K562 (cell line): ENCODE measurements around the gene CC2D1A. TPM values are rescaled to one million over a fixed set of nuclear protein-coding genes. Genes with fewer than 3 reads are reported as not detected.

Experiments
- ATAC-seq: fragments of 200-7000 bp; cut with Tn5 transposase; 3 replicates; pipeline ENCODE4 v1.9.1; 2020; ENCODE audit warnings: moderate library complexity
- BruUV-seq: library from RNA; stranded (reverse); fragments of 400-500 nt; replicated peaks from 2 replicates; lab custom pipeline; 2021; lab: Mats Ljungman, UMichigan
- CTCF ChIA-PET: fragments of 300-600 bp; formaldehyde crosslinking; extraction: SDS; loops from one replicate; lab custom pipeline; 2021; ENCODE audit warnings: low intra/inter-chr PET ratio; lab: Yijun Ruan, JAX
- POLR2A ChIA-PET: fragments of 300-600, 350-650 bp; sonication (Branson Sonifier 250); formaldehyde crosslinking; extraction: SDS; loops from one replicate; lab custom pipeline; 2021; ENCODE audit warnings: antibody characterized with exemption, inconsistent platforms; lab: Yijun Ruan, JAX
- DNase-seq, 4 experiments: peaks; one replicate each; pipeline versions ENCODE4 v3.0.0 to v3.0.0-alpha.2; 2011 to 2018; ENCODE audit warnings: low spot score in 3 of 4, mixed read lengths in 3 of 4; ENCODE audit errors: extremely low read depth in 1 of 4
- FAIRE-seq: peaks from 2 replicates; lab custom pipeline; 2011; peaks lifted over from hg19 to GRCh38; lab: Jason Lieb, UNC
- H2AFZ ChIP-seq: 2 replicates; pipeline ENCODE4 v1.6.0; 2011; ENCODE audit warnings: low read depth, low read length, control low read depth, inconsistent platforms
- H3K27ac ChIP-seq: fragments of 200-600 bp; 3 replicates; pipeline ENCODE4 v1.8.0; 2011; ENCODE audit warnings: low read depth, mild to moderate bottlenecking, control low read depth, inconsistent platforms, low read length, moderate library complexity, mixed read lengths; ENCODE audit errors: extremely low read depth
- H3K27me3 ChIP-seq, 2 experiments: fragments of 300-600 bp in 1 of 2; 2 replicates in 1 of 2; 3 replicates in 1 of 2; pipeline versions ENCODE4 v1.6.0 to v1.8.0; 2011; ENCODE audit warnings: inconsistent platforms in 2 of 2, low read length in 2 of 2, mild to moderate bottlenecking in 1 of 2, mixed read lengths in 1 of 2, moderate library complexity in 1 of 2; ENCODE audit not compliant: control insufficient read depth in 2 of 2, insufficient read depth in 2 of 2
- H3K36me3 ChIP-seq: fragments of 300-600 bp; 3 replicates; pipeline ENCODE4 v1.8.0; 2011; ENCODE audit warnings: mild to moderate bottlenecking, low read length, inconsistent platforms; ENCODE audit not compliant: control insufficient read depth, insufficient read depth
- H3K4me1 ChIP-seq, 2 experiments: fragments of 200-600 bp in 1 of 2; replicated peaks in 1 of 2; 2 replicates in 1 of 2; 3 replicates in 1 of 2; pipeline versions ENCODE4 v1.5.1 to v1.8.0; 2011; ENCODE audit warnings: inconsistent platforms in 2 of 2, low read length in 2 of 2, mild to moderate bottlenecking in 1 of 2, mixed read lengths in 1 of 2, moderate library complexity in 1 of 2; ENCODE audit not compliant: control insufficient read depth in 2 of 2, insufficient read depth in 2 of 2
- H3K4me2 ChIP-seq: 2 replicates; pipeline ENCODE4 v1.6.1; 2011; ENCODE audit warnings: low read length, control low read depth, inconsistent platforms, mixed read lengths; ENCODE audit not compliant: insufficient read depth
- H3K4me3 ChIP-seq: fragments of 200-600 bp; sonication (generic), shearing (Covaris generic); 2 replicates; pipeline ENCODE4 v1.5.1; 2016; ENCODE audit warnings: control low read depth, inconsistent platforms
- H3K79me2 ChIP-seq: fragments of 200-600 bp; 3 replicates; pipeline ENCODE4 v1.8.0; 2011; ENCODE audit warnings: low read length, inconsistent platforms; ENCODE audit not compliant: control insufficient read depth, insufficient read depth
- H3K9ac ChIP-seq, 2 experiments: 2 replicates each; pipeline versions ENCODE4 v1.6.0 to v1.6.1; 2011; ENCODE audit warnings: low read depth in 2 of 2, low read length in 2 of 2, control low read depth in 1 of 2, inconsistent platforms in 1 of 2, mild to moderate bottlenecking in 1 of 2, mixed read lengths in 1 of 2; ENCODE audit not compliant: insufficient read depth in 1 of 2
- H3K9me1 ChIP-seq: one replicate; pipeline ENCODE4 v1.6.0; 2011; ENCODE audit warnings: inconsistent platforms, mild to moderate bottlenecking, low read length, moderate library complexity; ENCODE audit not compliant: control insufficient read depth, insufficient read depth
- H3K9me3 ChIP-seq: replicated peaks from 2 replicates; pipeline ENCODE4 v1.5.1; 2011; ENCODE audit warnings: low read depth, low read length, inconsistent platforms; ENCODE audit not compliant: control insufficient read depth, insufficient read depth
- H4K20me1 ChIP-seq: replicated peaks from 2 replicates; pipeline ENCODE4 v1.6.1; 2011; ENCODE audit warnings: low read length, inconsistent platforms, mixed read lengths; ENCODE audit not compliant: control insufficient read depth, insufficient read depth
- ARID1B ChIP-seq: fragments of 450-650 bp; IDR thresholded peaks from 2 replicates; pipeline ENCODE4 v1.6.1; 2016; ENCODE audit warnings: antibody characterized with exemption, mild to moderate bottlenecking, inconsistent platforms
- CGGBP1 ChIP-seq: fragments of 250-450 bp; sonication (Bioruptor Pico); IDR thresholded peaks from 2 replicates; pipeline ENCODE4 v1.9.0; 2021; ENCODE audit warnings: mild to moderate bottlenecking
- DNMT1 ChIP-seq: fragments of 450-650 bp; IDR thresholded peaks from 2 replicates; pipeline ENCODE4 v1.6.1; 2016; ENCODE audit warnings: antibody characterized with exemption, mild to moderate bottlenecking
- IRF2 ChIP-seq: sonication (generic); formaldehyde crosslinking; IDR thresholded peaks from 2 replicates; pipeline ENCODE4 v1.8.1; 2022; ENCODE audit warnings: mild to moderate bottlenecking, missing genetic modification reagents
- TAL1 ChIP-seq: fragments of 450-650 bp; IDR thresholded peaks from 2 replicates; pipeline ENCODE4 v1.6.1; 2016; ENCODE audit warnings: mild to moderate bottlenecking
- TBP ChIP-seq: optimal IDR thresholded peaks from 2 replicates; pipeline ENCODE3; 2011; ENCODE audit warnings: low read depth, low read length, improper control_type of control experiment
- ZNF311 ChIP-seq: fragments of 250-450 bp; sonication (Bioruptor Pico); IDR thresholded peaks from 2 replicates; pipeline ENCODE4 v1.4.0; 2020; ENCODE audit warnings: mild to moderate bottlenecking, moderate library complexity
- WGBS: fragments of 100-300 bp; shearing (Covaris generic); methylation state at CpG from one replicate; pipeline ENCODE4 v1.1.6; 2016; ENCODE audit warnings: low coverage, mixed read lengths; ENCODE audit not compliant: insufficient coverage; ENCODE audit errors: missing lambda C conversion rate; 5-methylcytosine and 5-hydroxymethylcytosine counted together
- in situ Hi-C: fragments of 300-500 bp; cut with MboI; formaldehyde crosslinking; loops from 4 replicates; pipeline ENCODE4 v1.15.0; 2018; ENCODE audit warnings: inconsistent platforms, mixed read lengths
- intact Hi-C: fragments of 100-400 bp; cut with micrococcal nuclease; formaldehyde crosslinking; loops from 2 replicates; pipeline ENCODE4 v1.14.2; 2022
- polyA plus RNA-seq, 8 experiments: library from polyadenylated mRNA; depleted of rRNA in 4 of 8; stranded (reverse) in 5 of 8; unstranded in 3 of 8; fragments of >200 nt; fragmentation: Nextera tagmentation in 2 of 8; fragmentation: Illumina TruSeq in 1 of 8; extraction: Ambion mirVana in 2 of 8; extraction: Trizol in 1 of 8; gene quantifications; 2 replicates each; pipeline versions ENCODE4 v1.2.1 to v1.2.3, GENCODE V29; 2011 to 2014; ENCODE audit warnings: inconsistent platforms in 1 of 8, missing spikeins in 1 of 8
- total RNA-seq, 7 experiments: library from RNA; depleted of rRNA in 6 of 7; stranded (reverse); fragments of >200 nt in 6 of 7; fragmentation: Illumina TruSeq in 2 of 7; extraction: Trizol in 2 of 7; gene quantifications; 2 replicates each; pipeline versions ENCODE4 v1.2.1 to v1.2.3, GENCODE V29; 2011 to 2021; ENCODE audit warnings: low replicate concordance in 1 of 7
- TF ChIP-seq, protein P1 (sequence below): sonication (generic); formaldehyde crosslinking; IDR thresholded peaks from 2 replicates; pipeline ENCODE4 v1.8.1; 2023; ENCODE audit warnings: mild to moderate bottlenecking, missing genetic modification reagents, moderate library complexity
- TF ChIP-seq, protein P2 (sequence below): sonication (generic); formaldehyde crosslinking; IDR thresholded peaks from 2 replicates; pipeline ENCODE4 v1.8.0; 2023; ENCODE audit warnings: mild to moderate bottlenecking, missing genetic modification reagents

Gene CC2D1A
- total and polyA plus RNA-seq, 9 of the 15 experiments (the other 6 are each of a cell fraction or from before 2014, with no cell fraction given): 0.32 to 31.0 (median 12.9) TPM

GRCh38 chr19:13942023-13942684 is 36.2 kb downstream of the CC2D1A start (continued):
- TF ChIP-seq, protein P1, sequence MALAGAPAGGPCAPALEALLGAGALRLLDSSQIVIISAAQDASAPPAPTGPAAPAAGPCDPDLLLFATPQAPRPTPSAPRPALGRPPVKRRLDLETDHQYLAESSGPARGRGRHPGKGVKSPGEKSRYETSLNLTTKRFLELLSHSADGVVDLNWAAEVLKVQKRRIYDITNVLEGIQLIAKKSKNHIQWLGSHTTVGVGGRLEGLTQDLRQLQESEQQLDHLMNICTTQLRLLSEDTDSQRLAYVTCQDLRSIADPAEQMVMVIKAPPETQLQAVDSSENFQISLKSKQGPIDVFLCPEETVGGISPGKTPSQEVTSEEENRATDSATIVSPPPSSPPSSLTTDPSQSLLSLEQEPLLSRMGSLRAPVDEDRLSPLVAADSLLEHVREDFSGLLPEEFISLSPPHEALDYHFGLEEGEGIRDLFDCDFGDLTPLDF: no peak
- TF ChIP-seq TAL1: no peak
- no peak for TF ChIP-seq IRF2 (CRISPR knock-in tag)
- TF ChIP-seq ARID1B: no peak

- POLR2A ChIA-PET: no interaction called here
- ATAC-seq: no peak
- H3K27ac ChIP-seq: no peak overlapping the region
These were observed 40.4 kb downstream of the CC2D1A start for GRCh38 chr19:13946414-13946813.

More at GRCh38 chr19:13946414-13946813, 40.4 kb downstream of the CC2D1A start:
- no peaks in the 10 kb centered on the region for H4K20me1 ChIP-seq
- CTCF ChIA-PET: no interaction called here
- H3K9me3 ChIP-seq: peaks cover 7% of the 10 kb centered on the region; the same call in 1 of the 2 replicates
- intact Hi-C loops (no loop called here), in situ Hi-C loops (no loop called here)
- H3K4me3 ChIP-seq: no peak overlapping the region
- no peaks in the 10 kb centered on the region for H3K36me3 ChIP-seq
- no peaks in the 10 kb centered on the region for H3K79me2 ChIP-seq
- no peaks in the 10 kb centered on the region for H3K27me3 ChIP-seq
- H3K4me1 ChIP-seq: no peaks in the 10 kb centered on the region; a peak in 1 of 5 replicates
- no peak overlapping the region for H3K4me2 ChIP-seq
- H2AFZ ChIP-seq: no peak overlapping the region
- H3K9ac ChIP-seq: no peak overlapping the region
- H3K9me1 ChIP-seq: no peaks in the 10 kb centered on the region
- DNase-seq (no peak), FAIRE-seq (no peak)
- 71% methylated on average over 3 of the region's 4 CpGs for WGBS
- TF ChIP-seq, protein P2, sequence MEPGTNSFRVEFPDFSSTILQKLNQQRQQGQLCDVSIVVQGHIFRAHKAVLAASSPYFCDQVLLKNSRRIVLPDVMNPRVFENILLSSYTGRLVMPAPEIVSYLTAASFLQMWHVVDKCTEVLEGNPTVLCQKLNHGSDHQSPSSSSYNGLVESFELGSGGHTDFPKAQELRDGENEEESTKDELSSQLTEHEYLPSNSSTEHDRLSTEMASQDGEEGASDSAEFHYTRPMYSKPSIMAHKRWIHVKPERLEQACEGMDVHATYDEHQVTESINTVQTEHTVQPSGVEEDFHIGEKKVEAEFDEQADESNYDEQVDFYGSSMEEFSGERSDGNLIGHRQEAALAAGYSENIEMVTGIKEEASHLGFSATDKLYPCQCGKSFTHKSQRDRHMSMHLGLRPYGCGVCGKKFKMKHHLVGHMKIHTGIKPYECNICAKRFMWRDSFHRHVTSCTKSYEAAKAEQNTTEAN (CRISPR knock-in tag): no peak
- TF ChIP-seq TBP (no peak), CGGBP1 (CRISPR knock-in tag) (no peak), ZNF311 (CRISPR knock-in tag) (no peak), DNMT1 (no peak)
- no TSS peak for BruUV-seq
